ENCODE data around the gene TMEM253.

DNA sequence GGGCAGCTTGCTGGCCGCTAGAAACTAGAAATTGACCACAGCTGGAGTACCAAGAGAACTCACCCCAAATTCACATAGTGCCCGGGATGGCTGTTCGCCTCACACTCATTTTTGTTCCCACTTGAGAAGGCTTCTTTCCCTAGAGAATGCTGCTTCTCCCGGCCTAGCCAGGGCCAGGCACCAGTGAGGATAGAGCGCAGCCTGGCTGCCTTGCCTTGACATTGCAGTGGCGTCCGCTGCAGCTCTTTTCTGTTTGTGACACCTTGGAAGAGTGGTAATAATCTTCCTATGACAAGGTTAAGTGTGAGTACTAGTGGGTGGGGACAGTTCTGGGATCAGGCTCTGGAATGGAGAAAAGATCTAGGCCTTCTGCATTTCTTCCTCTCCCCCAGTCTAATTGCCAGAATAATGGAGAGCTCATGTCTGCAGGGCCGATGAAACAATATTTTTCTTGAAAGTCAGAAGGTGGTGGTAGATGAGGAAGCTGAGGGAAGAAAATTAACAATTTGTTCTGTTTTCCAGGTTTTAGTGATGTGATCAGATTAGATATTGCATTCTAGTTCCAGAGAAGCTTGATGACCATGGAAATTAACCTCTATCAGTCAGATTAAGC lies 3.7 kb downstream of the TMEM253 start:
- TF ChIP-seq, protein P1, sequence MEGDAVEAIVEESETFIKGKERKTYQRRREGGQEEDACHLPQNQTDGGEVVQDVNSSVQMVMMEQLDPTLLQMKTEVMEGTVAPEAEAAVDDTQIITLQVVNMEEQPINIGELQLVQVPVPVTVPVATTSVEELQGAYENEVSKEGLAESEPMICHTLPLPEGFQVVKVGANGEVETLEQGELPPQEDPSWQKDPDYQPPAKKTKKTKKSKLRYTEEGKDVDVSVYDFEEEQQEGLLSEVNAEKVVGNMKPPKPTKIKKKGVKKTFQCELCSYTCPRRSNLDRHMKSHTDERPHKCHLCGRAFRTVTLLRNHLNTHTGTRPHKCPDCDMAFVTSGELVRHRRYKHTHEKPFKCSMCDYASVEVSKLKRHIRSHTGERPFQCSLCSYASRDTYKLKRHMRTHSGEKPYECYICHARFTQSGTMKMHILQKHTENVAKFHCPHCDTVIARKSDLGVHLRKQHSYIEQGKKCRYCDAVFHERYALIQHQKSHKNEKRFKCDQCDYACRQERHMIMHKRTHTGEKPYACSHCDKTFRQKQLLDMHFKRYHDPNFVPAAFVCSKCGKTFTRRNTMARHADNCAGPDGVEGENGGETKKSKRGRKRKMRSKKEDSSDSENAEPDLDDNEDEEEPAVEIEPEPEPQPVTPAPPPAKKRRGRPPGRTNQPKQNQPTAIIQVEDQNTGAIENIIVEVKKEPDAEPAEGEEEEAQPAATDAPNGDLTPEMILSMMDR (conservative IDR thresholded peaks at IDR 0.05; ENCODE audit: low read depth, low read length), result peak; percentile 89
- no peak for TF ChIP-seq EZH2 (IDR thresholded peaks at IDR 0.05; ENCODE audit: low read length, unreplicated experiment)

All from PC-3 (cell line).